Endodermal cell (in vitro differentiated cells): ENCODE data around the gene CNOT1. TPM values are rescaled to one million over a fixed set of nuclear protein-coding genes. Genes with fewer than 3 reads are reported as not detected.

Source experiments
- DNase-seq: peaks from one replicate; pipeline ENCODE4 v3.0.0-alpha.2; 2017
- H3K27ac ChIP-seq: 2 replicates; pipeline ENCODE4 v1.5.1; 2013; ENCODE audit warnings: mild to moderate bottlenecking, low read depth, low read length, moderate library complexity
- H3K27me3 ChIP-seq: 2 replicates; pipeline ENCODE4 v1.6.1; 2013; ENCODE audit warnings: mild to moderate bottlenecking, low read length, moderate library complexity; ENCODE audit not compliant: insufficient read depth, control insufficient read depth, poor library complexity, severe bottlenecking
- H3K36me3 ChIP-seq: 2 replicates; pipeline ENCODE4 v1.7.0; 2013; ENCODE audit warnings: mild to moderate bottlenecking, low read length, moderate library complexity; ENCODE audit not compliant: control insufficient read depth, insufficient read depth
- H3K4me1 ChIP-seq: one replicate; pipeline ENCODE4 v1.7.0; 2013; ENCODE audit warnings: low read length; ENCODE audit not compliant: control insufficient read depth, insufficient read depth
- H3K4me3 ChIP-seq: 2 replicates; pipeline ENCODE4 v1.5.1; 2013; ENCODE audit warnings: mild to moderate bottlenecking, low read length, moderate library complexity
- H3K9ac ChIP-seq: 2 replicates; pipeline ENCODE4 v1.6.1; 2013; ENCODE audit warnings: mild to moderate bottlenecking, low read length, moderate library complexity; ENCODE audit not compliant: poor library complexity, severe bottlenecking; ENCODE audit errors: extremely low read depth
- H3K9me3 ChIP-seq: 2 replicates; pipeline ENCODE4 v1.6.1; 2013; ENCODE audit warnings: mild to moderate bottlenecking, low read length, moderate library complexity; ENCODE audit not compliant: control insufficient read depth
- H3K27ac Mint-ChIP-seq: 2 replicates; pipeline ENCODE4 v1.8.0; 2020; ENCODE audit warnings: mixed read lengths
- H3K27me3 Mint-ChIP-seq: 2 replicates; pipeline ENCODE4 v1.8.0; 2021; ENCODE audit warnings: mild to moderate bottlenecking, mixed read lengths; ENCODE audit not compliant: insufficient read depth
- H3K36me3 Mint-ChIP-seq: 2 replicates; pipeline ENCODE4 v1.8.0; 2020; ENCODE audit warnings: low read depth, mixed read lengths
- H3K4me1 Mint-ChIP-seq: 2 replicates; pipeline ENCODE4 v1.8.0; 2020; ENCODE audit warnings: mixed read lengths
- H3K4me3 Mint-ChIP-seq: 2 replicates; pipeline ENCODE4 v1.8.0; 2020; ENCODE audit warnings: mild to moderate bottlenecking, moderate library complexity, mixed read lengths
- H3K9me3 Mint-ChIP-seq: 2 replicates; pipeline ENCODE4 v1.8.0; 2020; ENCODE audit warnings: mild to moderate bottlenecking, mixed read lengths
- CTCF ChIP-seq: fragments of 200-600 bp; sonication (generic); conservative IDR thresholded peaks from 2 replicates; pipeline ENCODE4 v1.5.0; 2021; ENCODE audit warnings: antibody characterized with exemption, mild to moderate bottlenecking
- WGBS, 2 experiments: methylation state at CpG; one replicate each; pipeline versions ENCODE4 v1.1.5 to v1.1.7; 2013; ENCODE audit warnings: missing lambda C conversion rate in 2 of 2, mixed read lengths in 1 of 2; ENCODE audit not compliant: insufficient coverage in 1 of 2, insufficient read length in 1 of 2; 5-methylcytosine and 5-hydroxymethylcytosine counted together
- total RNA-seq, 2 donors: library from RNA; stranded (reverse); fragmentation: NEBNext Ultra II Directional in 1 of 2; extraction: Animal tissue kit (Norgen Biotek cat#: 25700) in 1 of 2; gene quantifications; 2 replicates in 1 of 2; 3 replicates in 1 of 2; pipeline ENCODE4 v1.2.1, GENCODE V29; 2021

CNOT1 gene
- total RNA-seq, 2 donors from 2014 or later = 253 to 263 TPM

- TF ChIP-seq CTCF = no peak
- H3K4me3 ChIP-seq = no peak overlapping the region
- H3K27me3 ChIP-seq = no peaks in the 10 kb centered on the region
- no peak overlapping the region for H3K27ac ChIP-seq
- H3K9ac ChIP-seq = no peak overlapping the region
- Mint-ChIP-seq H3K4me3 (no peak overlapping the region), H3K9me3 (no peaks in the 10 kb centered on the region), H3K27ac (peak overlapping the region; percentile 35), H3K36me3 (peaks cover 14% of the 10 kb centered on the region), H3K4me1 (peaks cover 8% of the 10 kb centered on the region), H3K27me3 (no peaks in the 10 kb centered on the region)
- H3K36me3 ChIP-seq = peaks cover 18% of the 10 kb centered on the region
- H3K4me1 ChIP-seq = peaks cover 12% of the 10 kb centered on the region
- H3K9me3 ChIP-seq = no peaks in the 10 kb centered on the region
- WGBS, 2 experiments = 91 to 93% methylated on average over 9 to 10 of the region's 10 CpGs
- DNase-seq = peak; percentile 47
Measured at GRCh38 chr16:58499092-58499511, 130.5 kb downstream of the CNOT1 start.

- Histone ChIP-seq H3K27ac (no peak overlapping the region), H3K9me3 (no peaks in the 10 kb centered on the region), H3K27me3 (no peaks in the 10 kb centered on the region), H3K4me1 (peaks cover 12% of the 10 kb centered on the region), H3K9ac (no peak overlapping the region), H3K36me3 (peaks cover 16% of the 10 kb centered on the region), H3K4me3 (no peak overlapping the region)
- Mint-ChIP-seq H3K36me3 (peaks cover 16% of the 10 kb centered on the region), H3K27me3 (no peaks in the 10 kb centered on the region), H3K4me3 (no peak overlapping the region), H3K27ac (peak overlapping the region; percentile 35), H3K9me3 (no peaks in the 10 kb centered on the region), H3K4me1 (peaks cover 8% of the 10 kb centered on the region)
- 81 to 83% methylated on average over 9 of the region's 9 CpGs for WGBS, 2 experiments
- no peak for TF ChIP-seq CTCF
- DNase-seq = peak; percentile 43
Measured at GRCh38 chr16:58498341-58499091, 131.1 kb downstream of the CNOT1 start.

- 70 to 88% methylated on average over 2 to 5 of the region's 5 CpGs for WGBS, 2 experiments
- TF ChIP-seq CTCF = no peak
- Mint-ChIP-seq H3K9me3 (no peaks in the 10 kb centered on the region), H3K4me3 (no peak overlapping the region), H3K36me3 (peaks cover 14% of the 10 kb centered on the region), H3K4me1 (peaks cover 8% of the 10 kb centered on the region), H3K27me3 (no peaks in the 10 kb centered on the region), H3K27ac (no peak overlapping the region)
- no peak overlapping the region for H3K9ac ChIP-seq
- DNase-seq = peak; percentile 35
- no peak overlapping the region for H3K4me3 ChIP-seq
- no peaks in the 10 kb centered on the region for H3K9me3 ChIP-seq
- H3K27me3 ChIP-seq = no peaks in the 10 kb centered on the region
- peaks cover 12% of the 10 kb centered on the region for H3K4me1 ChIP-seq
- H3K27ac ChIP-seq = no peak overlapping the region
- peaks cover 16% of the 10 kb centered on the region for H3K36me3 ChIP-seq
Measured at GRCh38 chr16:58497935-58498334, 131.7 kb downstream of the CNOT1 start.
